ENCODE data around the gene PODXL2.

DNA sequence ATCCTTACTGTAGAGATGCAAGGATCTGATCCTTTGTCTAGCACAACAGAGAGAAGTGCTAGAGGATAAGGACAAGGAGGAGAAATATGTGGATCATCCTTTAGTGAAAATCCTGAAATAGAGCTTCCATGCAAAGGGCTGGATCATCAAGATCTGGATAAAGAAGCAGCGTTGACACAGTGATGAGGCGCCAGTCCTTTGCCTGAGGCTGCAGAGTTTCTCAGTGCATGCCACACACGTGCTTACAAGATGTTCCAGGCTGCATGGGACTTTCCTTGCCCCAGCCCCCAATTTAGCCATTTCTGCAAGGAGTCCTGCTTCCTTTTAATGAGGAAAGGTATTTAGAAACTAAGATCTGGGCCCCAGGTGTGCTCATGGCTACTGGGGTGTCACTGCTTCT lies 36.6 kb downstream of the PODXL2 start:
- TF ChIP-seq ZNF232 (CRISPR knock-in tag; IDR thresholded peaks at IDR 0.05), result no peak
- TF ChIP-seq, protein P1, sequence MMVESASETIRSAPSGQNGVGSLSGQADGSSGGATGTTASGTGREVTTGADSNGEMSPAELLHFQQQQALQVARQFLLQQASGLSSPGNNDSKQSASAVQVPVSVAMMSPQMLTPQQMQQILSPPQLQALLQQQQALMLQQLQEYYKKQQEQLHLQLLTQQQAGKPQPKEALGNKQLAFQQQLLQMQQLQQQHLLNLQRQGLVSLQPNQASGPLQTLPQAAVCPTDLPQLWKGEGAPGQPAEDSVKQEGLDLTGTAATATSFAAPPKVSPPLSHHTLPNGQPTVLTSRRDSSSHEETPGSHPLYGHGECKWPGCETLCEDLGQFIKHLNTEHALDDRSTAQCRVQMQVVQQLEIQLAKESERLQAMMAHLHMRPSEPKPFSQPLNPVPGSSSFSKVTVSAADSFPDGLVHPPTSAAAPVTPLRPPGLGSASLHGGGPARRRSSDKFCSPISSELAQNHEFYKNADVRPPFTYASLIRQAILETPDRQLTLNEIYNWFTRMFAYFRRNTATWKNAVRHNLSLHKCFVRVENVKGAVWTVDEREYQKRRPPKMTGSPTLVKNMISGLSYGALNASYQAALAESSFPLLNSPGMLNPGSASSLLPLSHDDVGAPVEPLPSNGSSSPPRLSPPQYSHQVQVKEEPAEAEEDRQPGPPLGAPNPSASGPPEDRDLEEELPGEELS (CRISPR knock-in tag; IDR thresholded peaks at IDR 0.05), result no peak
- TF ChIP-seq, protein P2, sequence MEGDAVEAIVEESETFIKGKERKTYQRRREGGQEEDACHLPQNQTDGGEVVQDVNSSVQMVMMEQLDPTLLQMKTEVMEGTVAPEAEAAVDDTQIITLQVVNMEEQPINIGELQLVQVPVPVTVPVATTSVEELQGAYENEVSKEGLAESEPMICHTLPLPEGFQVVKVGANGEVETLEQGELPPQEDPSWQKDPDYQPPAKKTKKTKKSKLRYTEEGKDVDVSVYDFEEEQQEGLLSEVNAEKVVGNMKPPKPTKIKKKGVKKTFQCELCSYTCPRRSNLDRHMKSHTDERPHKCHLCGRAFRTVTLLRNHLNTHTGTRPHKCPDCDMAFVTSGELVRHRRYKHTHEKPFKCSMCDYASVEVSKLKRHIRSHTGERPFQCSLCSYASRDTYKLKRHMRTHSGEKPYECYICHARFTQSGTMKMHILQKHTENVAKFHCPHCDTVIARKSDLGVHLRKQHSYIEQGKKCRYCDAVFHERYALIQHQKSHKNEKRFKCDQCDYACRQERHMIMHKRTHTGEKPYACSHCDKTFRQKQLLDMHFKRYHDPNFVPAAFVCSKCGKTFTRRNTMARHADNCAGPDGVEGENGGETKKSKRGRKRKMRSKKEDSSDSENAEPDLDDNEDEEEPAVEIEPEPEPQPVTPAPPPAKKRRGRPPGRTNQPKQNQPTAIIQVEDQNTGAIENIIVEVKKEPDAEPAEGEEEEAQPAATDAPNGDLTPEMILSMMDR (IDR thresholded peaks at IDR 0.05), result no peak
- TF ChIP-seq NFYB (CRISPR knock-in tag; conservative IDR thresholded peaks at IDR 0.05; ENCODE audit: low read depth), result no peak
- no peak for TF ChIP-seq JUN (CRISPR knock-in tag; IDR thresholded peaks at IDR 0.05)
